Lower lobe of right lung (tissue), 2 donors: ENCODE measurements around the gene TMEM132D. TPM values are rescaled to one million over a fixed set of nuclear protein-coding genes. Genes with fewer than 3 reads are reported as not detected.

Experiments used
- ATAC-seq, 2 donors: fragments of 200-7000 bp; cut with Tn5 transposase; one replicate each; pipeline ENCODE4 v1.9.1; 2020 to 2022; ENCODE audit warnings: mild to moderate bottlenecking in 2 of 2, moderate library complexity in 2 of 2
- DNase-seq: peaks from one replicate; pipeline ENCODE4 v3.0.0-alpha.2; 2020
- H3K27ac ChIP-seq: fragments of 200-600 bp; one replicate; pipeline ENCODE4 v1.8.0; 2022
- H3K27me3 ChIP-seq: fragments of 200-600 bp; one replicate; pipeline ENCODE4 v1.8.0; 2022; ENCODE audit warnings: low read depth
- H3K36me3 ChIP-seq: fragments of 200-600 bp; one replicate; pipeline ENCODE4 v1.8.0; 2022; ENCODE audit warnings: mild to moderate bottlenecking
- H3K4me1 ChIP-seq: fragments of 200-600 bp; one replicate; pipeline ENCODE4 v1.8.0; 2022
- H3K4me3 ChIP-seq: fragments of 200-600 bp; one replicate; pipeline ENCODE4 v1.8.0; 2022; ENCODE audit warnings: mild to moderate bottlenecking
- H3K9me3 ChIP-seq: fragments of 200-600 bp; one replicate; pipeline ENCODE4 v1.8.0; 2022
- intact Hi-C: fragments of 100-400 bp; cut with DNase I; formaldehyde crosslinking; loops from one replicate; pipeline ENCODE4 v1.11.0; 2022
- total RNA-seq: library from RNA; stranded (reverse); fragmentation: NEBNext Ultra II Directional; extraction: Animal tissue kit (Norgen Biotek cat#: 25700); gene quantifications from one replicate; pipeline ENCODE4 v1.2.1, GENCODE V29; 2021
- TF ChIP-seq, protein P1 (sequence below): fragments of 200-600 bp; IDR thresholded peaks from one replicate; pipeline ENCODE4 v1.8.0; 2022; ENCODE audit warnings: antibody characterized with exemption, mild to moderate bottlenecking
- donor health status: DM: no; HTN: yes; CAD: no; lungs with severe emphysema.

The TMEM132D gene
- total RNA-seq, 1 donor from 2014 or later: 0.06 TPM

DNA sequence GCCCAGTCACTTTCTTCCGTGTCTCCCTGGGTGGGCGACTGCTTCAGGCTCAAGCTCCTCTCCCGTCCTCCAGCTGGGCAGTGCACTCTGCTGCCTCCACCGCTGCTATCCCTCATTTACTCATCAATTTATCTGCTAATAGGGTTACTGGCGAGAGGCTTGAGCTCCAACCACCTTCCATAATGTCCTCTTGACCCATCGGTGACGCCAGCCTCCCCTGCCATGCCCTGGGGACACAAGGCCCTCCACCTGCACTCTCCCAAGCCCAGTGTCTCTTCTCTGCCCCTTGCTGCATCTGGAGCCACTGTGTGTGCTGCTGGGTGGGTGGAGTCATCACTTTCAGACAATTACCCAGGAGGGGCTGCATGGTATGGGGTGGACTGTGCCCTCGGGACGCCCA is 78.5 kb downstream of the TMEM132D start:
- Histone ChIP-seq H3K27ac (no peak overlapping the region), H3K9me3 (no peaks in the 10 kb centered on the region), H3K27me3 (no peaks in the 10 kb centered on the region), H3K4me1 (no peaks in the 10 kb centered on the region), H3K36me3 (no peaks in the 10 kb centered on the region), H3K4me3 (no peak overlapping the region)
- ATAC-seq (no peak), DNase-seq (no peak)
- TF ChIP-seq, protein P1, sequence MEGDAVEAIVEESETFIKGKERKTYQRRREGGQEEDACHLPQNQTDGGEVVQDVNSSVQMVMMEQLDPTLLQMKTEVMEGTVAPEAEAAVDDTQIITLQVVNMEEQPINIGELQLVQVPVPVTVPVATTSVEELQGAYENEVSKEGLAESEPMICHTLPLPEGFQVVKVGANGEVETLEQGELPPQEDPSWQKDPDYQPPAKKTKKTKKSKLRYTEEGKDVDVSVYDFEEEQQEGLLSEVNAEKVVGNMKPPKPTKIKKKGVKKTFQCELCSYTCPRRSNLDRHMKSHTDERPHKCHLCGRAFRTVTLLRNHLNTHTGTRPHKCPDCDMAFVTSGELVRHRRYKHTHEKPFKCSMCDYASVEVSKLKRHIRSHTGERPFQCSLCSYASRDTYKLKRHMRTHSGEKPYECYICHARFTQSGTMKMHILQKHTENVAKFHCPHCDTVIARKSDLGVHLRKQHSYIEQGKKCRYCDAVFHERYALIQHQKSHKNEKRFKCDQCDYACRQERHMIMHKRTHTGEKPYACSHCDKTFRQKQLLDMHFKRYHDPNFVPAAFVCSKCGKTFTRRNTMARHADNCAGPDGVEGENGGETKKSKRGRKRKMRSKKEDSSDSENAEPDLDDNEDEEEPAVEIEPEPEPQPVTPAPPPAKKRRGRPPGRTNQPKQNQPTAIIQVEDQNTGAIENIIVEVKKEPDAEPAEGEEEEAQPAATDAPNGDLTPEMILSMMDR: no peak
- intact Hi-C loops: no loop called here

DNA sequence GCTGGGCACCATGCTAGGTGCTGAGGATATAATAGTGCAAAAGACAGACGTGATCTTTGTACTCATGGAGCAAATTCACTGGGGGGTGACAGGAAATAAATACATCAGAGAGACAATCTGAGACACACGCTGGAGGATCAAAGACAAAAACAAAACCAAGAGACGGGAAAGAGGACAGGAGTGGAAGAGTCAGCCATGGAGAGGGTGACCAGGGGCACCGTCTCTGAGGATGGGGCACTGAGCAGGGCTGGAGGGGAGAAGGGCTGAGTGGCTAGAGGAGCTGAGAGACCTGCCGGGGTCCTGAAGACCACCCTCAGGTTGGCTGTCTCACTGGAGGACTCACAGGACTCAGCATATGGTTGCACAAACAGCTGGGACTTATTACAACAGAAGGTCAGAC is 81.9 kb downstream of the TMEM132D start:
- H3K4me3 ChIP-seq: no peak overlapping the region
- H3K9me3 ChIP-seq: no peaks in the 10 kb centered on the region
- intact Hi-C loops: no loop called here
- no peaks in the 10 kb centered on the region for H3K4me1 ChIP-seq
- DNase-seq (no peak), ATAC-seq (no peak)
- TF ChIP-seq, protein P1: no peak
- no peaks in the 10 kb centered on the region for H3K27me3 ChIP-seq
- no peak overlapping the region for H3K27ac ChIP-seq
- no peaks in the 10 kb centered on the region for H3K36me3 ChIP-seq

DNA sequence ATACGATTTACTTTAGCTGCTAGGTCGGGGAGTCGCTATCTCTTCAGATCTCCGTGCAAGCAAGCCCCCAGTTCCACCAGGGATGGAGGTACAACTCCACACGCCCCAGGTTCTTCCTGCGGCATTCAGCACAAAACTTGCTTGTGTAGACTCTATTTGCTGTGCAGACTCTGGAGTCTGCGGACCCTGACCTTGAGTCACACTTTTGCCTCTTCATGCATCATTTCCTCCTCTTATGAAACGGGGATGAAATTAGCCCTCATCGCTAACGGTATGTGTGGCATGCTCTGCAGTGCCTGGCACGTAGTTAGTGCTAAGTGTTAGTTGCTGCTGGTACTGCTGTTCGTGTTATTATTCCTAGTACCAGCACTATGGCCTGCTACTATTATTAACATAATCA is 84.4 kb downstream of the TMEM132D start:
- intact Hi-C loops: no loop called here
- Histone ChIP-seq H3K27me3 (no peaks in the 10 kb centered on the region), H3K9me3 (no peaks in the 10 kb centered on the region), H3K4me1 (no peaks in the 10 kb centered on the region), H3K27ac (no peak overlapping the region), H3K4me3 (no peak overlapping the region), H3K36me3 (no peaks in the 10 kb centered on the region)
- ATAC-seq (no peak), DNase-seq (no peak)
- TF ChIP-seq, protein P1: no peak

DNA sequence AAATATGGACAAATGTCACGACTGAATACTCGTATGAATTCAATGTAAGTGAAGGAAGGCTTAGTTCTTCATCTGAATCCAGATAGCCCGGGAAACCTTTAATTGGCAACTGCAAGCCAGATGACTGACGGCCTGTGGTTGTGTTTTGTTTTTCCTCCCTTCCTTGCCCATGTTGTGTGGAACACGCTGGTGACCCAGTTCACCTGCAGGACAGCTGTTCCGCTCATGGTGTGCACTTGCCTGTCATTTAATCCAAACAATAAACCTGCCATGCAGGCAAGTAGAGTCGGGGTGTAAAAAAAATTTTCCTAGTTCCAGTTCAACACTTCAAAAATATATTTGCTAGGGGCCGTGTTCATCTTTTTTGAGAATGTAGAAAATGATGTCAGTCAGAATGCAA is 88.0 kb downstream of the TMEM132D start:
- no peaks in the 10 kb centered on the region for H3K4me1 ChIP-seq
- ATAC-seq (no peak), DNase-seq (no peak)
- TF ChIP-seq, protein P1: no peak
- no peaks in the 10 kb centered on the region for H3K27me3 ChIP-seq
- no peak overlapping the region for H3K27ac ChIP-seq
- H3K9me3 ChIP-seq: no peaks in the 10 kb centered on the region
- no peaks in the 10 kb centered on the region for H3K36me3 ChIP-seq
- intact Hi-C loops: no loop called here
- no peak overlapping the region for H3K4me3 ChIP-seq

DNA sequence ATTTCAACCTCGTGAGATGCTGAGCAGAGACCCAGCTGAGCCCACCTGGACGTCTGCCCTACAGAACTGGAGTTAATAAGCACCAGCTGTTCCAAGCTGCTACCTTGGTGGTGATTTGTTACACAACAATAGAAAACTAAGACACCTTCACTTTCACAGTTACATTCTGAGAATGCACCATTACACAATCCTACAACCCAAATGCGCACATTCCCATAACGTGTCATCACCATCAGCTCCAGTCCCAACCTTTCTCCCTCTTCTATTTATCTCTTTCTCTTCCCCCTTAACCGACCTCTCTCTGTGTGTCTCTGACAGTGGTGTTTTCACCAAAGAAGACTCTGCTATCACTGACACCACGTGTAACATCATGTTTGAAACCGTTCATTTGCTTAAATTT is 91.9 kb downstream of the TMEM132D start:
- TF ChIP-seq, protein P1: no peak
- DNase-seq (no peak), ATAC-seq (no peak)
- Histone ChIP-seq H3K4me1 (no peaks in the 10 kb centered on the region), H3K27ac (no peak overlapping the region), H3K4me3 (no peak overlapping the region), H3K9me3 (no peaks in the 10 kb centered on the region), H3K27me3 (no peaks in the 10 kb centered on the region), H3K36me3 (no peaks in the 10 kb centered on the region)
- intact Hi-C loops: no loop called here

DNA sequence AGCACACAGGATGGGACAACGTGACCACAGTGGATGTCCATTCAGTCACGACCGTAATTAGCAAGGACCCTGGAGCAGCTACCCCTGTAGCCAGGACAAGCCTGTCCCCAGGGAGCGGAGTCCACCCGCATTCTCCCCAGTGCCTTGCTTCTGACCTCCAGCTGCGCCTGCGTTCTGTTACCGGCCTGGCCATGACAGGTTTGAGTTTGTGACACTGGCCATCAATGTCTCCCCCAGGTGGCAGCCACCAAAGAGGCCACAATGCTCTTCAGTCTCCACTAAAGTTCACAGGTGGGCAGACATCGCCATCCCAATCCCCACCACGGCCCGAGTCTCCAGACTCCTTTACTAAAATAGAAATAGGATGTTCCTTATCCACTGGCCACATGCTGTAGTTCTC is 96.7 kb downstream of the TMEM132D start:
- Histone ChIP-seq H3K27me3 (no peaks in the 10 kb centered on the region), H3K9me3 (no peaks in the 10 kb centered on the region), H3K4me1 (no peaks in the 10 kb centered on the region), H3K27ac (no peak overlapping the region), H3K4me3 (no peak overlapping the region), H3K36me3 (no peaks in the 10 kb centered on the region)
- ATAC-seq (no peak), DNase-seq (no peak)
- intact Hi-C loops: no loop called here
- TF ChIP-seq, protein P1: no peak
